ENCODE measurements around the gene TBCD.

DNA sequence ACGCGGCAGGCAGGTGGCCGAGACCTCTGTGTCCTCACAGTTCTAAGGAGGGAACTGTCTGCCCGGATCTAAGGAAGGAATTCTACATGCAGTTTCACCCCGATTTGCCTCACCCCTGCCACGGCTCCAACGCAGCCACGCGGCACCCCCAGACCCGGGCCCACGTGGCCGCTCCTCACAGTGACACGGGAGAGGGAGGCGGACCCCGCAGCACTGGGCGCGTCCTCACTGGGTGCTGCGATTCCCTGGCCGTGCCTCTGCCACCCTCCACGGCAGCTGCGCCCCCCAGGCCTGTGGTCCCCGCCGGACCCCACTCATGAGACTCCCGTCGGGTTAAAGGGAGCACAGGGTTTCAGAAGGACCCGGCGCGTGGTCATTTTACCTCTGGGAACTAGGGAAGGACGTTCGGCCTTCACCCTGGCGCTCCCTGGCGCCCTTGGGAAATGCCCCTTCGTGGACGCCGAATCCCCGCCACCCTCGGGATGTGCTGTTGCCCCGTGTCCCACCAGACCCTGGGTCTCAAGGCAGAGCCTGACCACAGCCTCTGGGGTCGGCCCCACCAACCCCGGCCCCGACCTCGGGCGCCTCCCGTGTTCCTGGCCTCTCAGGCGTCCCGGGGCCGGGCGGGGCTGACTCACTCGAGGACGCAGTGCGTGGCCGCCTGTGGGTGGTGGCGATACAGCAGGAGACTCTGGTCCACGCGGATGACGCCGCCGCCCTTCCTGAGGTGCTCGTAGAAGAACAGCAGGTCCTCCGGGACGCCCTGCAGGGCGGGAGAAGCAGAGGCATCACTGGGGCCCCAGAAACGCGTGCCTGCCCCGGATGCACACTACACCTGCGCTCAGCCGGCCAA, 208.8 kb downstream of the TBCD start:
- TF ChIP-seq POLR2A (IDR thresholded peaks at IDR 0.05; ENCODE audit: extremely low read depth, insufficient read length): no peak
- TF ChIP-seq, protein P1, sequence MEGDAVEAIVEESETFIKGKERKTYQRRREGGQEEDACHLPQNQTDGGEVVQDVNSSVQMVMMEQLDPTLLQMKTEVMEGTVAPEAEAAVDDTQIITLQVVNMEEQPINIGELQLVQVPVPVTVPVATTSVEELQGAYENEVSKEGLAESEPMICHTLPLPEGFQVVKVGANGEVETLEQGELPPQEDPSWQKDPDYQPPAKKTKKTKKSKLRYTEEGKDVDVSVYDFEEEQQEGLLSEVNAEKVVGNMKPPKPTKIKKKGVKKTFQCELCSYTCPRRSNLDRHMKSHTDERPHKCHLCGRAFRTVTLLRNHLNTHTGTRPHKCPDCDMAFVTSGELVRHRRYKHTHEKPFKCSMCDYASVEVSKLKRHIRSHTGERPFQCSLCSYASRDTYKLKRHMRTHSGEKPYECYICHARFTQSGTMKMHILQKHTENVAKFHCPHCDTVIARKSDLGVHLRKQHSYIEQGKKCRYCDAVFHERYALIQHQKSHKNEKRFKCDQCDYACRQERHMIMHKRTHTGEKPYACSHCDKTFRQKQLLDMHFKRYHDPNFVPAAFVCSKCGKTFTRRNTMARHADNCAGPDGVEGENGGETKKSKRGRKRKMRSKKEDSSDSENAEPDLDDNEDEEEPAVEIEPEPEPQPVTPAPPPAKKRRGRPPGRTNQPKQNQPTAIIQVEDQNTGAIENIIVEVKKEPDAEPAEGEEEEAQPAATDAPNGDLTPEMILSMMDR (IDR thresholded peaks at IDR 0.05; ENCODE audit: low read depth, low read length): no peak
- no peak for TF ChIP-seq MYC (IDR thresholded peaks at IDR 0.05; ENCODE audit: low read depth, low read length)

Data from NB4 (cell line).